ENCODE data around the gene RIC1. TPM values are rescaled to one million over a fixed set of nuclear protein-coding genes. Genes with fewer than 3 reads are reported as not detected.

The RIC1 gene
- total RNA-seq, 1 experiment from 2014 or later, result 11.4 TPM

GRCh38 chr9:5684101-5684500 is 55.2 kb downstream of the RIC1 start:
- Mint-ChIP-seq H3K4me3 (ENCODE audit: low read depth, unreplicated experiment) (peak overlapping the region; percentile 67), H3K27ac (ENCODE audit: unreplicated experiment) (no peak overlapping the region), H3K9me3 (ENCODE audit: low read depth, unreplicated experiment) (peaks cover 7% of the 10 kb centered on the region), H3K36me3 (ENCODE audit: insufficient read depth, unreplicated experiment) (peaks cover 5% of the 10 kb centered on the region), H3K27me3 (ENCODE audit: unreplicated experiment) (no peaks in the 10 kb centered on the region), H3K4me1 (ENCODE audit: low read depth, unreplicated experiment) (peaks cover 9% of the 10 kb centered on the region)
- intact Hi-C loops (cut with micrococcal nuclease; ENCODE audit: unreplicated experiment), result no loop called here
- no peak for TF ChIP-seq CTCF (IDR thresholded peaks at IDR 0.05; ENCODE audit: unreplicated experiment)
- no TSS peak for BruUV-seq (replicated peaks)
- CTCF ChIA-PET, result no interaction called here
- DNase-seq, result no peak

GRCh38 chr9:5688109-5688508 is 59.2 kb downstream of the RIC1 start:
- intact Hi-C loops (cut with micrococcal nuclease; ENCODE audit: unreplicated experiment), result no loop called here
- no TSS peak for BruUV-seq (replicated peaks)
- no peak for DNase-seq
- TF ChIP-seq CTCF (IDR thresholded peaks at IDR 0.05; ENCODE audit: unreplicated experiment), result no peak
- peaks cover 5% of the 10 kb centered on the region for H3K4me1 Mint-ChIP-seq (ENCODE audit: low read depth, unreplicated experiment)
- H3K27me3 Mint-ChIP-seq (ENCODE audit: unreplicated experiment), result no peaks in the 10 kb centered on the region
- H3K4me3 Mint-ChIP-seq (ENCODE audit: low read depth, unreplicated experiment), result no peak overlapping the region
- no peak overlapping the region for H3K27ac Mint-ChIP-seq (ENCODE audit: unreplicated experiment)
- CTCF ChIA-PET, result no interaction called here
- peaks cover 5% of the 10 kb centered on the region for H3K36me3 Mint-ChIP-seq (ENCODE audit: insufficient read depth, unreplicated experiment)
- peaks cover under 1% of the 10 kb centered on the region for H3K9me3 Mint-ChIP-seq (ENCODE audit: low read depth, unreplicated experiment)

- DNase-seq, result no peak
- BruUV-seq (replicated peaks), result no TSS peak
- no peaks in the 10 kb centered on the region for H3K4me1 Mint-ChIP-seq (ENCODE audit: low read depth, unreplicated experiment)
- no peak for TF ChIP-seq CTCF (IDR thresholded peaks at IDR 0.05; ENCODE audit: unreplicated experiment)
- no peaks in the 10 kb centered on the region for H3K27me3 Mint-ChIP-seq (ENCODE audit: unreplicated experiment)
- CTCF ChIA-PET, result no interaction called here
- no peaks in the 10 kb centered on the region for H3K9me3 Mint-ChIP-seq (ENCODE audit: low read depth, unreplicated experiment)
- intact Hi-C loops (cut with micrococcal nuclease; ENCODE audit: unreplicated experiment), result no loop called here
- no peak overlapping the region for H3K27ac Mint-ChIP-seq (ENCODE audit: unreplicated experiment)
- no peaks in the 10 kb centered on the region for H3K36me3 Mint-ChIP-seq (ENCODE audit: insufficient read depth, unreplicated experiment)
- H3K4me3 Mint-ChIP-seq (ENCODE audit: low read depth, unreplicated experiment), result no peak overlapping the region
These were observed 61.4 kb downstream of the RIC1 start for GRCh38 chr9:5690278-5690677.

GRCh38 chr9:5695860-5696259 is 67.0 kb downstream of the RIC1 start:
- TF ChIP-seq CTCF (IDR thresholded peaks at IDR 0.05; ENCODE audit: unreplicated experiment), result no peak
- CTCF ChIA-PET, result no interaction called here
- Mint-ChIP-seq H3K27me3 (ENCODE audit: unreplicated experiment) (no peaks in the 10 kb centered on the region), H3K4me1 (ENCODE audit: low read depth, unreplicated experiment) (no peaks in the 10 kb centered on the region), H3K4me3 (ENCODE audit: low read depth, unreplicated experiment) (no peak overlapping the region), H3K9me3 (ENCODE audit: low read depth, unreplicated experiment) (no peaks in the 10 kb centered on the region), H3K36me3 (ENCODE audit: insufficient read depth, unreplicated experiment) (no peaks in the 10 kb centered on the region), H3K27ac (ENCODE audit: unreplicated experiment) (no peak overlapping the region)
- DNase-seq, result no peak
- intact Hi-C loops (cut with micrococcal nuclease; ENCODE audit: unreplicated experiment), result no loop called here
- BruUV-seq (replicated peaks), result no TSS peak

GRCh38 chr9:5696884-5697283 is 68.0 kb downstream of the RIC1 start:
- CTCF ChIA-PET, result no interaction called here
- H3K4me3 Mint-ChIP-seq (ENCODE audit: low read depth, unreplicated experiment), result no peak overlapping the region
- H3K4me1 Mint-ChIP-seq (ENCODE audit: low read depth, unreplicated experiment), result no peaks in the 10 kb centered on the region
- TF ChIP-seq CTCF (IDR thresholded peaks at IDR 0.05; ENCODE audit: unreplicated experiment), result no peak
- no peaks in the 10 kb centered on the region for H3K36me3 Mint-ChIP-seq (ENCODE audit: insufficient read depth, unreplicated experiment)
- intact Hi-C loops (cut with micrococcal nuclease; ENCODE audit: unreplicated experiment), result no loop called here
- no peak overlapping the region for H3K27ac Mint-ChIP-seq (ENCODE audit: unreplicated experiment)
- H3K27me3 Mint-ChIP-seq (ENCODE audit: unreplicated experiment), result no peaks in the 10 kb centered on the region
- no TSS peak for BruUV-seq (replicated peaks)
- no peak for DNase-seq
- H3K9me3 Mint-ChIP-seq (ENCODE audit: low read depth, unreplicated experiment), result no peaks in the 10 kb centered on the region
